CD4-positive, alpha-beta memory T cell (primary cell): Measurements from ENCODE around the gene LRP2BP. TPM values are rescaled to one million over a fixed set of nuclear protein-coding genes. Genes with fewer than 3 reads are reported as not detected.
A peak's percentile ranks its signal among the peaks of the same experiment; 100 is the strongest.
"Not testable (repeated sequence)": the region's sequence is repeated elsewhere in the genome, so short reads cannot be mapped to it uniquely, and the experiment has no call there.

Source experiments
- CTCF ChIA-PET: fragments of 350-600 bp; sonication (Branson Sonifier 250); formaldehyde crosslinking; loops from one replicate; lab custom pipeline; 2021; ENCODE audit warnings: inconsistent platforms; ENCODE audit not compliant: partially characterized antibody; lab: Charles Lee
- POLR2A ChIA-PET: fragments of 350-600 bp; sonication (Branson Sonifier 250); formaldehyde crosslinking; loops from one replicate; lab custom pipeline; 2021; ENCODE audit not compliant: partially characterized antibody; lab: Charles Lee
- DNase-seq, 5 donors: peaks; one replicate each; pipeline versions ENCODE4 v3.0.0 to v3.0.0-alpha.2; 2020 to 2022; ENCODE audit warnings: mixed read lengths in 1 of 5
- H3K27ac ChIP-seq: one replicate; pipeline ENCODE4 v1.7.0; 2013; ENCODE audit warnings: low read depth, low read length
- H3K27me3 ChIP-seq: 2 replicates; pipeline ENCODE4 v1.7.0; 2013; ENCODE audit warnings: mild to moderate bottlenecking, low read length, moderate library complexity; ENCODE audit not compliant: insufficient read depth
- H3K36me3 ChIP-seq: 2 replicates; pipeline ENCODE4 v1.7.0; 2013; ENCODE audit warnings: mild to moderate bottlenecking, low read length, moderate library complexity; ENCODE audit not compliant: insufficient read depth
- H3K4me1 ChIP-seq: 2 replicates; pipeline ENCODE4 v1.7.0; 2013; ENCODE audit warnings: mild to moderate bottlenecking, low read length, moderate library complexity; ENCODE audit not compliant: insufficient read depth
- H3K4me3 ChIP-seq, 2 donors: one replicate each; pipeline ENCODE4 v1.7.0; 2013; ENCODE audit warnings: low read length in 2 of 2, mild to moderate bottlenecking in 1 of 2
- H3K9me3 ChIP-seq, 2 donors: one replicate each; pipeline ENCODE4 v1.7.0; 2013; ENCODE audit warnings: low read length in 2 of 2, control low read depth in 1 of 2; ENCODE audit not compliant: control insufficient read depth in 1 of 2
- H3K27ac Mint-ChIP-seq, 7 donors: one replicate each; pipeline ENCODE4 v1.8.0; 2020 to 2021; ENCODE audit warnings: mixed read lengths in 7 of 7, mild to moderate bottlenecking in 6 of 7, inconsistent platforms in 3 of 7, moderate library complexity in 3 of 7
- H3K27me3 Mint-ChIP-seq, 2 donors: one replicate each; pipeline ENCODE4 v1.8.0; 2020 to 2021; ENCODE audit warnings: mixed read lengths in 2 of 2
- H3K36me3 Mint-ChIP-seq, 2 donors: one replicate each; pipeline ENCODE4 v1.8.0; 2020 to 2021; ENCODE audit warnings: mixed read lengths in 2 of 2, inconsistent platforms in 1 of 2, mild to moderate bottlenecking in 1 of 2
- H3K4me1 Mint-ChIP-seq, 4 donors: one replicate each; pipeline ENCODE4 v1.8.0; 2020 to 2021; ENCODE audit warnings: mixed read lengths in 4 of 4, mild to moderate bottlenecking in 1 of 4
- H3K4me3 Mint-ChIP-seq, 8 donors: one replicate each; pipeline ENCODE4 v1.8.0; 2020 to 2021; ENCODE audit warnings: mixed read lengths in 8 of 8, mild to moderate bottlenecking in 7 of 8, moderate library complexity in 6 of 8, inconsistent platforms in 3 of 8
- H3K9me3 Mint-ChIP-seq, 8 donors: one replicate each; pipeline ENCODE4 v1.8.0; 2020 to 2021; ENCODE audit warnings: mixed read lengths in 8 of 8, mild to moderate bottlenecking in 5 of 8, inconsistent platforms in 3 of 8, moderate library complexity in 1 of 8
- intact Hi-C: fragments of 100-400 bp; cut with micrococcal nuclease; formaldehyde crosslinking; loops from one replicate; pipeline ENCODE4 v1.15.1; 2023
- polyA plus RNA-seq, 2 donors: library from polyadenylated mRNA; unstranded; fragments of 300-500 nt; fragmentation: Illumina TruSeq; gene quantifications; one replicate each; pipeline ENCODE4 v1.2.3, GENCODE V29; 2021
- total RNA-seq, 2 experiments: library from RNA; stranded (reverse); gene quantifications; one replicate each; pipeline ENCODE4 v1.2.3, GENCODE V29; 2021

Gene LRP2BP
- total and polyA plus RNA-seq, 4 experiments from 2014 or later = 0.20 to 1.9 (median 1.9) TPM; not detected in 1

DNA sequence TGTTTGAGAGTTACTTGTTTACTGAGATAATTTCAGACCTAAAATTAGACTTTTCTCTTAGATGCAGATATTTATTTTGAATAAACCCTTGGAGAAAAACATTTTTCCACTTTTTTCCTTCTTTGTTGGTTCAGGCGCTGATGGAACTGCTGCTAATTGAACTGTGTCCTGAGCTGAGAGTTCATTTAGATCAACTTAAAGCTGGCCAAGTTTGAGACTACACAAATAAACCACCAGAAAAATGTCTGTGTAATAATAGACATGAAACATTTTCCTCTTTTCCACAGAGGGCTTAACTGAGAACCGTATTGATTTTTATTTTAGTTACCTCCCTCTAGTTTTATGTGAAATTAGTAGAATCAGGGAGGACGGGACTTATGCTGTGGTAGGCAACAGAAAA lies 32.5 kb downstream of the LRP2BP start:
- no peaks in the 10 kb centered on the region for H3K9me3 ChIP-seq
- Mint-ChIP-seq H3K27ac (no peak overlapping the region), H3K9me3 (no peaks in the 10 kb centered on the region), H3K36me3 (peaks cover 11 to 30% of the 10 kb centered on the region in 2 donors), H3K27me3 (no peaks in the 10 kb centered on the region), H3K4me3 (no peak overlapping the region), H3K4me1 (no peaks in the 10 kb centered on the region)
- no peaks in the 10 kb centered on the region for H3K27me3 ChIP-seq
- ChIA-PET POLR2A (no interaction called here), CTCF (no interaction called here)
- no peaks in the 10 kb centered on the region for H3K36me3 ChIP-seq
- no peak overlapping the region for H3K4me3 ChIP-seq
- DNase-seq = no peak
- H3K4me1 ChIP-seq = no peaks in the 10 kb centered on the region
- no peak overlapping the region for H3K27ac ChIP-seq
- intact Hi-C loops = no loop called here

- H3K4me3 ChIP-seq, H3K27me3 Mint-ChIP-seq, H3K36me3 ChIP-seq, H3K4me1 ChIP-seq, H3K9me3 Mint-ChIP-seq, H3K27ac ChIP-seq, H3K27ac Mint-ChIP-seq, H3K4me3 Mint-ChIP-seq, CTCF ChIA-PET, H3K27me3 ChIP-seq, H3K4me1 Mint-ChIP-seq, DNase-seq, intact Hi-C loops, H3K9me3 ChIP-seq, POLR2A ChIA-PET: not testable (repeated sequence)
- peaks cover 15 to 31% of the 10 kb centered on the region in 2 donors for H3K36me3 Mint-ChIP-seq
Observed at GRCh38 chr4:185362570-185362969, 33.2 kb downstream of the LRP2BP start.

- Histone ChIP-seq H3K4me1 (no peaks in the 10 kb centered on the region), H3K27ac (no peak overlapping the region), H3K36me3 (no peaks in the 10 kb centered on the region), H3K9me3 (no peaks in the 10 kb centered on the region), H3K27me3 (no peaks in the 10 kb centered on the region), H3K4me3 (no peak overlapping the region)
- Mint-ChIP-seq H3K36me3 (peaks cover 16 to 35% of the 10 kb centered on the region in 2 donors), H3K27me3 (no peaks in the 10 kb centered on the region), H3K27ac (no peak overlapping the region), H3K9me3 (no peaks in the 10 kb centered on the region), H3K4me1 (no peaks in the 10 kb centered on the region), H3K4me3 (no peak overlapping the region)
- DNase-seq = no peak
- POLR2A ChIA-PET = no interaction called here
- CTCF ChIA-PET = no interaction called here
- intact Hi-C loops = no loop called here
Observed at GRCh38 chr4:185361872-185362271, 33.9 kb downstream of the LRP2BP start.

GRCh38 chr4:185359767-185360446 lies 35.8 kb downstream of the LRP2BP start:
- Histone ChIP-seq H3K27ac (no peak overlapping the region), H3K9me3 (no peaks in the 10 kb centered on the region), H3K4me3 (no peak overlapping the region), H3K27me3 (no peaks in the 10 kb centered on the region), H3K4me1 (no peaks in the 10 kb centered on the region), H3K36me3 (no peaks in the 10 kb centered on the region)
- no peak for DNase-seq
- ChIA-PET CTCF (no interaction called here), POLR2A (no interaction called here)
- Mint-ChIP-seq H3K4me1 (no peaks in the 10 kb centered on the region), H3K27ac (peak overlapping the region in 2 of 7 donors; percentile 31 to 65), H3K36me3 (peaks cover 24 to 41% of the 10 kb centered on the region in 2 donors), H3K4me3 (no peak overlapping the region), H3K27me3 (no peaks in the 10 kb centered on the region), H3K9me3 (no peaks in the 10 kb centered on the region)
- intact Hi-C loops = no loop called here

DNA sequence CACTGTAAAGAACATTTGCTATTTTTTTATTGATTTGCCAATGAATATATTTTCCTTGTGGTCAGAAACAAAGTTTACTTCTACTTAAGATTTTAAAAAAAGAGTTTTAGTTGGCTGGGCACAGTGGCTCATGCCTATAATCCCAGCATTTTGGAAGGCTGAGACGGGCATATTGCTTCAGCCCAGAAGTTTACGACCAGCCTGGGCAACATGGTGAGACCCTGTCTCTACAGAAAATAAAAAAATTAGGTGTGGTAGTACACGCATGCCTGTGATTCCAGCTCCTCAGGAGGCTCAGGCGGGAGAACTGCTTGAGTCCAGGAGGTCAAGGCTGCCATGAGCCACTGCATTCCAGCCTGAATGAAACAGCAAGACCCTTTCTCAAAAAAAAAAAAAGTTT lies 36.8 kb downstream of the LRP2BP start:
- no peaks in the 10 kb centered on the region for H3K4me1 ChIP-seq
- no peak overlapping the region for H3K27ac Mint-ChIP-seq
- no peaks in the 10 kb centered on the region for H3K9me3 Mint-ChIP-seq
- POLR2A ChIA-PET = no interaction called here
- no peak overlapping the region for H3K4me3 ChIP-seq
- CTCF ChIA-PET = no interaction called here
- no peak overlapping the region for H3K4me3 Mint-ChIP-seq
- H3K27ac ChIP-seq = no peak overlapping the region
- no peaks in the 10 kb centered on the region for H3K9me3 ChIP-seq
- intact Hi-C loops = no loop called here
- H3K36me3 ChIP-seq = no peaks in the 10 kb centered on the region
- no peaks in the 10 kb centered on the region for H3K4me1 Mint-ChIP-seq
- no peaks in the 10 kb centered on the region for H3K27me3 ChIP-seq
- H3K27me3 Mint-ChIP-seq = no peaks in the 10 kb centered on the region
- DNase-seq = no peak
- H3K36me3 Mint-ChIP-seq = peaks cover 24 to 43% of the 10 kb centered on the region in 2 donors

DNA sequence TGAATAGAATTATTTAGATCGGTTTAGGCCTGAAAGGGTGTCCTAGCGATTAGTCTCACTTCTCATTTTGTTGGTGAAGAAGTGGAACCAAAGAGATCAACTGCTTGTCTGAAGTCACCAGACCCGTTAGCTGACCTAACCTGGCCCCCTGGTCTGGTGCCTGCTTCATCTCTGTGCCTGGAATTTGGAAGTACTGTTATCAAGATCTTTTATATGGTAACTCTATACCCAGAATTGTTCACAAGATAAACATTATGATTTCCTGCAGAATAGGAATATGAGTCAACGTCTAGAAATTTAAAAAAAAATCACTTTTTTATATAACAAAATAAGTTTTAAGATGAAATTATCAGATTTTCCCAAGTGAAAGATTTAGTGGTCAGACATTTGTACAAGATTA lies 37.2 kb downstream of the LRP2BP start:
- no peaks in the 10 kb centered on the region for H3K36me3 ChIP-seq
- Mint-ChIP-seq H3K4me1 (no peaks in the 10 kb centered on the region), H3K4me3 (no peak overlapping the region), H3K9me3 (no peaks in the 10 kb centered on the region), H3K27ac (peak overlapping the region in 1 of 7 donors; percentile 73), H3K27me3 (no peaks in the 10 kb centered on the region), H3K36me3 (peaks cover 25 to 44% of the 10 kb centered on the region in 2 donors)
- CTCF ChIA-PET = no interaction called here
- no peaks in the 10 kb centered on the region for H3K4me1 ChIP-seq
- intact Hi-C loops = no loop called here
- no peaks in the 10 kb centered on the region for H3K27me3 ChIP-seq
- POLR2A ChIA-PET = no interaction called here
- H3K4me3 ChIP-seq = no peak overlapping the region
- no peak for DNase-seq
- no peak overlapping the region for H3K27ac ChIP-seq
- H3K9me3 ChIP-seq = no peaks in the 10 kb centered on the region

GRCh38 chr4:185357733-185358440 lies 37.8 kb downstream of the LRP2BP start:
- Histone ChIP-seq H3K36me3 (no peaks in the 10 kb centered on the region), H3K4me1 (no peaks in the 10 kb centered on the region), H3K27me3 (no peaks in the 10 kb centered on the region), H3K27ac (no peak overlapping the region), H3K4me3 (no peak overlapping the region), H3K9me3 (no peaks in the 10 kb centered on the region)
- H3K36me3 Mint-ChIP-seq = peaks cover 29 to 43% of the 10 kb centered on the region in 2 donors
- POLR2A ChIA-PET = no interaction called here
- H3K27me3 Mint-ChIP-seq = no peaks in the 10 kb centered on the region
- CTCF ChIA-PET = no interaction called here
- no peak for DNase-seq
- no peak overlapping the region for H3K4me3 Mint-ChIP-seq
- H3K27ac Mint-ChIP-seq = peak overlapping the region in 1 of 7 donors; percentile 48
- no peaks in the 10 kb centered on the region for H3K4me1 Mint-ChIP-seq
- intact Hi-C loops = no loop called here
- H3K9me3 Mint-ChIP-seq = no peaks in the 10 kb centered on the region
